Nephron progenitor cell (in vitro differentiated cells): ENCODE results near the gene SYNDIG1.

Experiments used
- DNase-seq: peaks from one replicate; pipeline ENCODE4 v3.0.0; 2021
- H3K27ac Mint-ChIP-seq: 2 replicates; pipeline ENCODE4 v1.8.0; 2021; ENCODE audit warnings: mild to moderate bottlenecking, moderate library complexity, mixed read lengths
- H3K27me3 Mint-ChIP-seq: 2 replicates; pipeline ENCODE4 v1.8.0; 2021; ENCODE audit warnings: mild to moderate bottlenecking, low read depth, mixed read lengths; ENCODE audit not compliant: poor library complexity
- H3K36me3 Mint-ChIP-seq: 2 replicates; pipeline ENCODE4 v1.8.0; 2021; ENCODE audit warnings: low read depth, mixed read lengths
- H3K4me1 Mint-ChIP-seq: 2 replicates; pipeline ENCODE4 v1.8.0; 2021; ENCODE audit warnings: mixed read lengths
- H3K4me3 Mint-ChIP-seq: 2 replicates; pipeline ENCODE4 v1.8.0; 2021; ENCODE audit warnings: mild to moderate bottlenecking, moderate library complexity, mixed read lengths
- H3K9me3 Mint-ChIP-seq: 2 replicates; pipeline ENCODE4 v1.8.0; 2021; ENCODE audit warnings: mild to moderate bottlenecking, moderate library complexity, mixed read lengths
- TF ChIP-seq, protein P1 (sequence below): fragments of 200-600 bp; sonication (generic); IDR thresholded peaks from 2 replicates; pipeline ENCODE4 v1.5.0; 2021; ENCODE audit warnings: antibody characterized with exemption

Gene SYNDIG1

GRCh38 chr20:24535941-24536730 is 66.7 kb downstream of the SYNDIG1 start:
- DNase-seq = no peak
- Mint-ChIP-seq H3K4me3 (no peak overlapping the region), H3K9me3 (peaks cover 7% of the 10 kb centered on the region), H3K27ac (no peak overlapping the region), H3K36me3 (no peaks in the 10 kb centered on the region), H3K27me3 (peaks cover 9% of the 10 kb centered on the region), H3K4me1 (no peaks in the 10 kb centered on the region)
- TF ChIP-seq, protein P1, sequence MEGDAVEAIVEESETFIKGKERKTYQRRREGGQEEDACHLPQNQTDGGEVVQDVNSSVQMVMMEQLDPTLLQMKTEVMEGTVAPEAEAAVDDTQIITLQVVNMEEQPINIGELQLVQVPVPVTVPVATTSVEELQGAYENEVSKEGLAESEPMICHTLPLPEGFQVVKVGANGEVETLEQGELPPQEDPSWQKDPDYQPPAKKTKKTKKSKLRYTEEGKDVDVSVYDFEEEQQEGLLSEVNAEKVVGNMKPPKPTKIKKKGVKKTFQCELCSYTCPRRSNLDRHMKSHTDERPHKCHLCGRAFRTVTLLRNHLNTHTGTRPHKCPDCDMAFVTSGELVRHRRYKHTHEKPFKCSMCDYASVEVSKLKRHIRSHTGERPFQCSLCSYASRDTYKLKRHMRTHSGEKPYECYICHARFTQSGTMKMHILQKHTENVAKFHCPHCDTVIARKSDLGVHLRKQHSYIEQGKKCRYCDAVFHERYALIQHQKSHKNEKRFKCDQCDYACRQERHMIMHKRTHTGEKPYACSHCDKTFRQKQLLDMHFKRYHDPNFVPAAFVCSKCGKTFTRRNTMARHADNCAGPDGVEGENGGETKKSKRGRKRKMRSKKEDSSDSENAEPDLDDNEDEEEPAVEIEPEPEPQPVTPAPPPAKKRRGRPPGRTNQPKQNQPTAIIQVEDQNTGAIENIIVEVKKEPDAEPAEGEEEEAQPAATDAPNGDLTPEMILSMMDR = no peak

GRCh38 chr20:24537210-24537609 is 67.8 kb downstream of the SYNDIG1 start:
- no peaks in the 10 kb centered on the region for H3K36me3 Mint-ChIP-seq
- TF ChIP-seq, protein P1 = no peak
- H3K4me1 Mint-ChIP-seq = no peaks in the 10 kb centered on the region
- H3K4me3 Mint-ChIP-seq = no peak overlapping the region
- H3K27ac Mint-ChIP-seq = peak overlapping the region; percentile 11
- DNase-seq = no peak
- H3K9me3 Mint-ChIP-seq = peaks cover 7% of the 10 kb centered on the region
- H3K27me3 Mint-ChIP-seq = peaks cover 8% of the 10 kb centered on the region

DNA sequence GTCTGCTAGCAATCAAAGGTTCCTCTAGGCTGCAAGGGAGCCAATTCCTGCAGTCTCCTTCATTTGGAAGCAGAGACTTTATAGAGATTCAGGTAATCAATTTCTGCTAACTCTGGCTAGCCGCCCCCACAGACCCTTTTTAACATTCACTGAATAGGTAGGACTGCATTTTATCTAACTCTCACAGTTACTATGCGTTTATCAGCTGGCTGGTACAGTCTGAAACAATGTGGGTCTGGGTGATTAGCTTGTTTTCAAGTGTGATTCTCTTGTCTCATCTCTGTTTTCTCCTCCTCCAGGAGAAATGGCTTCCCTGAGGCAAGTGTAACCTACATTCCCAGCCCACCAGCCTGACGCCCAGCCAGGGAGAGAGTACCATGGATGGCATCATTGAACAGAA is 73.3 kb downstream of the SYNDIG1 start:
- Mint-ChIP-seq H3K9me3 (peaks cover 7% of the 10 kb centered on the region), H3K27me3 (peaks cover 4% of the 10 kb centered on the region), H3K27ac (no peak overlapping the region), H3K36me3 (no peaks in the 10 kb centered on the region), H3K4me1 (peaks cover 6% of the 10 kb centered on the region), H3K4me3 (no peak overlapping the region)
- TF ChIP-seq, protein P1 = no peak
- no peak for DNase-seq

GRCh38 chr20:24543168-24543567 is 73.7 kb downstream of the SYNDIG1 start:
- Mint-ChIP-seq H3K27me3 (peaks cover 4% of the 10 kb centered on the region), H3K4me1 (peaks cover 6% of the 10 kb centered on the region), H3K4me3 (no peak overlapping the region), H3K36me3 (no peaks in the 10 kb centered on the region), H3K27ac (no peak overlapping the region), H3K9me3 (peaks cover 7% of the 10 kb centered on the region)
- DNase-seq = no peak
- TF ChIP-seq, protein P1 = no peak

DNA sequence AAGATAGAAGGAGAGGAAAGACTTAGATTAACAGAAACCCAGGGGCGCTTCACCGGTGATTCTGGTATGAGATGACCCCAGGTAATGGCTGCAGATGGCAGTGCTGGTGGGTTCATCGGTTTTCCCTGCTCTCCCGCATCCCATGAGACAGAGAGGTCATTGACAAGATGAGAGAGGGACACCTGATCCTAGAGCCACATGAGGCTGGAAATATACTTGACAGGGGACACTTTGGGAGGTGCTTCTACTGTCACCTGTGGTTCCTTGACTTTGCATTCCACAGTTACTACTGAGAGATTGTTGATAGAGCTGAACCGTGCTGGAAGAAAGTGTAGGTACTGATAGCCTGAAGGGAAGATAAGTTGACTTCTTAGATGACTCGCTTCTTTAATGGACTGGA is 74.3 kb downstream of the SYNDIG1 start:
- Mint-ChIP-seq H3K27ac (no peak overlapping the region), H3K9me3 (peaks cover 7% of the 10 kb centered on the region), H3K36me3 (no peaks in the 10 kb centered on the region), H3K4me3 (no peak overlapping the region), H3K4me1 (peaks cover 6% of the 10 kb centered on the region), H3K27me3 (peaks cover 4% of the 10 kb centered on the region)
- no peak for DNase-seq
- TF ChIP-seq, protein P1 = no peak

- no peak overlapping the region for H3K27ac Mint-ChIP-seq
- H3K4me3 Mint-ChIP-seq = no peak overlapping the region
- H3K36me3 Mint-ChIP-seq = no peaks in the 10 kb centered on the region
- TF ChIP-seq, protein P1 = no peak
- no peak for DNase-seq
- H3K27me3 Mint-ChIP-seq = no peaks in the 10 kb centered on the region
- peaks cover 7% of the 10 kb centered on the region for H3K9me3 Mint-ChIP-seq
- H3K4me1 Mint-ChIP-seq = peaks cover 6% of the 10 kb centered on the region
Measured at GRCh38 chr20:24544371-24544770, 74.9 kb downstream of the SYNDIG1 start.
